Naive thymus-derived CD8-positive, alpha-beta T cell (primary cell): ENCODE measurements around the gene RPS21. TPM values are rescaled to one million over a fixed set of nuclear protein-coding genes. Genes with fewer than 3 reads are reported as not detected.

Source experiments
- ATAC-seq, 2 donors: fragments of 150-1000 bp; cut with Tn5 transposase in 1 of 2; sonication (Bioruptor Pico), chemical (Tn5 transposase) in 1 of 2; 1 replicate in 1 of 2; 2 replicates in 1 of 2; pipeline ENCODE4 v1.10.0; 2021; ENCODE audit warnings: mild to moderate bottlenecking in 2 of 2, moderate library complexity in 2 of 2
- POLR2A ChIA-PET: fragments of 350-600 bp; sonication (Branson Sonifier 250); formaldehyde crosslinking; loops from one replicate; lab custom pipeline; 2021; ENCODE audit warnings: antibody characterized with exemption; lab: Charles Lee
- DNase-seq, 10 donors: peaks; one replicate each; pipeline versions ENCODE4 v3.0.0 to v3.0.0-alpha.2; 2020 to 2022
- H3K27ac Mint-ChIP-seq, 10 donors: one replicate each; pipeline ENCODE4 v1.8.0; 2020 to 2022; ENCODE audit warnings: mild to moderate bottlenecking in 10 of 10, mixed read lengths in 10 of 10, moderate library complexity in 4 of 10, inconsistent platforms in 1 of 10
- H3K27me3 Mint-ChIP-seq, 5 donors: one replicate each; pipeline ENCODE4 v1.8.0; 2021 to 2022; ENCODE audit warnings: mixed read lengths in 5 of 5
- H3K36me3 Mint-ChIP-seq, 3 donors: one replicate each; pipeline ENCODE4 v1.8.0; 2020 to 2022; ENCODE audit warnings: mixed read lengths in 3 of 3, mild to moderate bottlenecking in 2 of 3, inconsistent platforms in 1 of 3
- H3K4me1 Mint-ChIP-seq, 4 donors: one replicate each; pipeline ENCODE4 v1.8.0; 2021 to 2022; ENCODE audit warnings: mixed read lengths in 4 of 4
- H3K4me3 Mint-ChIP-seq, 10 donors: one replicate each; pipeline ENCODE4 v1.8.0; 2020 to 2022; ENCODE audit warnings: mild to moderate bottlenecking in 10 of 10, mixed read lengths in 10 of 10, moderate library complexity in 6 of 10, inconsistent platforms in 1 of 10
- H3K9me3 Mint-ChIP-seq, 9 donors: one replicate each; pipeline ENCODE4 v1.8.0; 2020 to 2022; ENCODE audit warnings: mixed read lengths in 9 of 9, mild to moderate bottlenecking in 3 of 9, inconsistent platforms in 1 of 9, moderate library complexity in 1 of 9
- polyA plus RNA-seq, 3 donors: library from polyadenylated mRNA; unstranded; fragments of 300-500 nt; fragmentation: Illumina TruSeq; gene quantifications; one replicate each; pipeline ENCODE4 v1.2.3, GENCODE V29; 2021
- total RNA-seq, 8 experiments: library from RNA in 2 of 8; stranded (reverse) in 2 of 8; gene quantifications; one replicate each; pipeline ENCODE4 v1.2.3 and lab custom pipeline; 2021 to 2026

Gene RPS21
- total and polyA plus RNA-seq, 5 experiments from 2014 or later = 3,205 to 3,803 (median 3,496) TPM

DNA sequence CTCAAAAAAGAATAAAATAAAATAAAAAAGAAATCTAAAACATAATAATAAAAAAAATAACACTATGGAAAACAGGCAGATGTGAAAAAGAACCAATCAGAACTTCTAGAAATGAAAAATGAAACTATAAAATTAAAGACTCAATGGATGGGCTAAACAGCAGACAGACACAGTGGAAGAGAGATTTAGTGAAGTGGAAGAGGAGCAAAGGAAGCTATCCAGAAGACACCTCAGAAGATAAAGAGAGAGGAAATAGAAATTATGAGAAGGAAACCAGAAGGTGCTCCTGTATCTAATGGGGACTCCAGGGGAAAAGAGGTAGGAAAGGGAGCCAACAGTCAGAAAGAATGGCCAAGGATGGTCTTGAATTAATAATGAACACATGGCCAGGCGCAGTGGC, 38.3 kb upstream of the RPS21 start:
- no peak overlapping the region for H3K4me3 Mint-ChIP-seq
- ATAC-seq (no peak), DNase-seq (no peak)
- H3K27me3 Mint-ChIP-seq = no peaks in the 10 kb centered on the region
- H3K4me1 Mint-ChIP-seq = peaks cover 0 to 2% (median 0%) of the 10 kb centered on the region in 4 donors
- H3K27ac Mint-ChIP-seq = no peak overlapping the region
- POLR2A ChIA-PET = no interaction called here
- peaks cover 0 to 14% (median 4%) of the 10 kb centered on the region in 9 donors for H3K9me3 Mint-ChIP-seq
- peaks cover 0 to 3% (median 0%) of the 10 kb centered on the region in 3 donors for H3K36me3 Mint-ChIP-seq

- POLR2A ChIA-PET = no interaction called here
- Mint-ChIP-seq H3K4me1 (peaks cover 0 to 2% (median 0%) of the 10 kb centered on the region in 4 donors), H3K27ac (peak overlapping the region in 2 of 10 donors; percentile 20 to 43), H3K27me3 (no peaks in the 10 kb centered on the region), H3K4me3 (no peak overlapping the region), H3K36me3 (peaks cover 0 to 3% (median 0%) of the 10 kb centered on the region in 3 donors), H3K9me3 (peaks cover 0 to 14% (median 4%) of the 10 kb centered on the region in 9 donors)
- ATAC-seq (no peak), DNase-seq (no peak)
Observed at GRCh38 chr20:62349556-62350097, 37.3 kb upstream of the RPS21 start.

DNA sequence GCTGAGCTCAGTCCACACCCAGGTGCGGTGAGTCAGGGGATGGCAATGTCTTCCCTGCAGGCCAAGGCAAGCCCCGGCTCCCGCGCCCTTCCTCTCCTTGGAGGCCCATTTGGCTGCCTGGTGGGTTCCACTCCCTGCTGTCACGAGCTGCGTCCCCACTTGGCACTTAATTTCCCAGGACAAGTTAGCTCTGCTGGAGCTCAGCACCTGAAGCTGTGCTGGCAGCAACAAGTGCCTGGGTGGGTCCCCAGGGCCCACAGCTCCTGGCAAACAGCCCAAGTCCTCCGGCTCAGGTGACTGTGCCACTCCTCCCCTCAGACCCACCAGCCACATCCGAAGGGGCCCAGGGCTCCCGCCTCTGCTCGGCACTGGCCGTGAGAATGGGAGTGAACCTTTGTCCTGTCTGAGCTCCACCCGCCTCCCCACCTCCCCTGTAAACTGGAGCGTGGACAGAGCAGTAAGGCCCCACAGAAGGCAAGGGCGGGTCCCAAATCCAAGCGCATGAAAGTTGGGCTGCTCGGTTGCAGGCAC, 36.7 kb upstream of the RPS21 start:
- H3K9me3 Mint-ChIP-seq = peaks cover 0 to 14% (median 4%) of the 10 kb centered on the region in 9 donors
- no peak overlapping the region for H3K4me3 Mint-ChIP-seq
- POLR2A ChIA-PET = no interaction called here

DNA sequence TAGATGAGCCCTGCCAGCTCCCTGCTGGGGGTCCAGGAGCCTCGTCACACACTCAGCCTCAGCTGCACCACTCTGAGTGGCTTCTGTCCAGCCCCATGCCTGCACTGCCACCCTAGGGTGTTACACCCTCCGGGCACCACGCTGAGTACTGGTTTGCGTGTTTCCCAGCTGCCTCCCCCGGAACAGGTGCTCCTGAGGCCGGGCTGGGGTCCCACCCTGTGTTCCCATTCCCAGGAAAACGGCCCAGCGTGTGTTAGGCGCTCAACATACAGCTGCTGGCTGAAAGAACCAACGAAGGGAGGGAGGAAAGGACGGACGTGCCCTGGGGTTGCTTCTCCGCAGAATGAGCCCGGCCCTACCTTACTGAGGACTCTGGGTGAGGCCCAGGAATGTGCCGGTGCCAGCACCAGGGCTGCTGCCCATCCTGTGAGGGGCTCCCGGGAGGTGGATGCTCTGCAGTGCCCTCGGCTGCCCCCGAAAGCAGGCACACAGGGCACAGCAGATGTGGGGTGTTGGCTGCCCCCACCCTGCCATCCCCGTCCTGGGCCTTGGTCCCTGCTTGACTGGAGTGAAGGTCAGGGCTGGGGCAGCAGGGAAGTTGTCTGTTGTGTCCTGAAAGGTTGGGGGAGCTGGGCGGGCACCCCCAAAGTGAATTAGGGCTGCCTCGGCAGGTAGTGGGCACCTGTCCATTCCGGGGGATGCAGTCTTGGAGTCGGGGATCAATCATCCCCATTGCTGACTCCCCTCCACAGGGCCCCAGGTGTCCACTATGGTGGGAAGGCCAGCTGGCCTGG, 36.1 kb upstream of the RPS21 start:
- H3K36me3 Mint-ChIP-seq = peaks cover 0 to 3% (median 0%) of the 10 kb centered on the region in 3 donors

More for the DNA sequence above, 36.7 kb upstream of the RPS21 start:
- H3K36me3 Mint-ChIP-seq = peaks cover 0 to 3% (median 0%) of the 10 kb centered on the region in 3 donors
- ATAC-seq = no peak
- no peak for DNase-seq
- no peak overlapping the region for H3K27ac Mint-ChIP-seq
- H3K27me3 Mint-ChIP-seq = no peaks in the 10 kb centered on the region
- H3K4me1 Mint-ChIP-seq = peaks cover 0 to 2% (median 0%) of the 10 kb centered on the region in 4 donors

GRCh38 chr20:62351469-62352401, 35.2 kb upstream of the RPS21 start:
- Mint-ChIP-seq H3K27me3 (peaks cover 0 to 5% (median 0%) of the 10 kb centered on the region in 5 donors), H3K4me3 (no peak overlapping the region), H3K27ac (peak overlapping the region in 1 of 10 donors; percentile 65), H3K4me1 (peaks cover 0 to 2% (median 0%) of the 10 kb centered on the region in 4 donors), H3K36me3 (peaks cover 0 to 3% (median 0%) of the 10 kb centered on the region in 3 donors), H3K9me3 (peaks cover 0 to 14% (median 4%) of the 10 kb centered on the region in 9 donors)
- ATAC-seq (no peak), DNase-seq (no peak)
- POLR2A ChIA-PET = no interaction called here

More for the DNA sequence above, 36.1 kb upstream of the RPS21 start:
- ATAC-seq (no peak), DNase-seq (no peak)
- H3K27me3 Mint-ChIP-seq = peaks cover 0 to 2% (median 0%) of the 10 kb centered on the region in 5 donors
- peaks cover 0 to 14% (median 4%) of the 10 kb centered on the region in 9 donors for H3K9me3 Mint-ChIP-seq
- H3K4me3 Mint-ChIP-seq = no peak overlapping the region
- peaks cover 0 to 2% (median 0%) of the 10 kb centered on the region in 4 donors for H3K4me1 Mint-ChIP-seq
- H3K27ac Mint-ChIP-seq = peak overlapping the region in 1 of 10 donors; percentile 65
- POLR2A ChIA-PET = no interaction called here

GRCh38 chr20:62352402-62353288, 34.3 kb upstream of the RPS21 start:
- Mint-ChIP-seq H3K27me3 (peaks cover 0 to 7% (median 0%) of the 10 kb centered on the region in 5 donors), H3K4me3 (no peak overlapping the region), H3K9me3 (peaks cover 0 to 14% (median 4%) of the 10 kb centered on the region in 9 donors), H3K27ac (peak overlapping the region in 1 of 10 donors; percentile 29), H3K4me1 (peaks cover 0 to 2% (median 0%) of the 10 kb centered on the region in 4 donors), H3K36me3 (peaks cover 0 to 3% (median 0%) of the 10 kb centered on the region in 3 donors)
- no peak for DNase-seq
- no peak for ATAC-seq
- POLR2A ChIA-PET = no interaction called here

- Mint-ChIP-seq H3K36me3 (peaks cover 0 to 3% (median 0%) of the 10 kb centered on the region in 3 donors), H3K4me3 (no peak overlapping the region), H3K27me3 (peaks cover 0 to 7% (median 0%) of the 10 kb centered on the region in 5 donors), H3K4me1 (peaks cover 0 to 2% (median 0%) of the 10 kb centered on the region in 4 donors), H3K27ac (no peak overlapping the region), H3K9me3 (peaks cover 0 to 9% (median 4%) of the 10 kb centered on the region in 9 donors)
- no peak for ATAC-seq
- no peak for DNase-seq
- POLR2A ChIA-PET = no interaction called here
Observed at GRCh38 chr20:62353289-62354030, 33.4 kb upstream of the RPS21 start.

GRCh38 chr20:62354031-62354808, 32.7 kb upstream of the RPS21 start:
- H3K36me3 Mint-ChIP-seq = no peaks in the 10 kb centered on the region
- H3K4me1 Mint-ChIP-seq = peaks cover 0 to 2% (median 0%) of the 10 kb centered on the region in 4 donors
- DNase-seq (no peak), ATAC-seq (no peak)
- H3K27ac Mint-ChIP-seq = no peak overlapping the region
- POLR2A ChIA-PET = no interaction called here
- peaks cover 0 to 2% (median 0%) of the 10 kb centered on the region in 9 donors for H3K9me3 Mint-ChIP-seq
- peaks cover 0 to 10% (median 0%) of the 10 kb centered on the region in 5 donors for H3K27me3 Mint-ChIP-seq
- no peak overlapping the region for H3K4me3 Mint-ChIP-seq

- DNase-seq (no peak), ATAC-seq (no peak)
- H3K36me3 Mint-ChIP-seq = no peaks in the 10 kb centered on the region
- no peak overlapping the region for H3K27ac Mint-ChIP-seq
- H3K9me3 Mint-ChIP-seq = no peaks in the 10 kb centered on the region
- peaks cover 0 to 10% (median 0%) of the 10 kb centered on the region in 5 donors for H3K27me3 Mint-ChIP-seq
- no peak overlapping the region for H3K4me3 Mint-ChIP-seq
- POLR2A ChIA-PET = no interaction called here
- no peaks in the 10 kb centered on the region for H3K4me1 Mint-ChIP-seq
Observed at GRCh38 chr20:62354811-62355341, 32.0 kb upstream of the RPS21 start.

- ATAC-seq (no peak), DNase-seq (no peak)
- H3K27me3 Mint-ChIP-seq = peaks cover 0 to 10% (median 0%) of the 10 kb centered on the region in 5 donors
- no peak overlapping the region for H3K27ac Mint-ChIP-seq
- no peaks in the 10 kb centered on the region for H3K4me1 Mint-ChIP-seq
- no peaks in the 10 kb centered on the region for H3K9me3 Mint-ChIP-seq
- POLR2A ChIA-PET = no interaction called here
- no peak overlapping the region for H3K4me3 Mint-ChIP-seq
- H3K36me3 Mint-ChIP-seq = no peaks in the 10 kb centered on the region
Observed at GRCh38 chr20:62355516-62355877, 31.4 kb upstream of the RPS21 start.
